GM12874 (cell line): ENCODE data around the gene PLEKHO1.

Experiments used
- CTCF ChIP-seq: IDR thresholded peaks from 2 replicates; pipeline ENCODE4 v1.5.1; 2011; ENCODE audit warnings: low read depth, mild to moderate bottlenecking, control low read depth, low read length, moderate library complexity; ENCODE audit not compliant: insufficient read depth

Gene PLEKHO1

DNA sequence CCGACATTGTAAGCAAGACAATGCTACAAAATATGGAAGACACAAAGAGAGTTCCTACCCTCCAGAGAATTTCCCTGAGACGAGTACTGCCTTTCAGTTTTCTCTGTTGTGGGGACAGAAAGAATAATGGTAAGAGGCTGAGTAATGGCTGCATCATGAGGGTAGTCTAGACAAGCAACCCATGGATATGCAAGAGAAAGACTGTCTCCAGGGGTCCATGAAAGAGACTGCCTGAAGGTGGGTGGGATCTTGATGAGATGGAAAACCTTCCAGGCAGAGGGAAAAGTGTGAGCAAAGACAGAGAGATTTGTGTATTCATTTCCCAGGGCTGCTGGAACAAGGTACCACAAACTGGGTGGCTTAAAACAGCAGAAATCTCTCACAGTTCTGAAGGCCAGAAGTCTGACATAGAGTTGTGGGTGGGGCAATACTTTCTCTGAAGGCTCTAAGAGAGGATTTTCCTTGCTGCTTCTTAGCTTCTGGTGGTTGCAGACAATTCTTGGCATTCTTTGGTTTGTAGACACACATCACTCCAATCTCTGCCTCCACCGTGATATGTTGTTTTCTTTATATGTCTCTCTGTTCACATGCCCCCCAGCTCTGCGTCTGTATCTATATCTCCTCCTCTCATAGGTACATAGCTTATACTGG is 44.8 kb downstream of the PLEKHO1 start:
- no peak for TF ChIP-seq CTCF

DNA sequence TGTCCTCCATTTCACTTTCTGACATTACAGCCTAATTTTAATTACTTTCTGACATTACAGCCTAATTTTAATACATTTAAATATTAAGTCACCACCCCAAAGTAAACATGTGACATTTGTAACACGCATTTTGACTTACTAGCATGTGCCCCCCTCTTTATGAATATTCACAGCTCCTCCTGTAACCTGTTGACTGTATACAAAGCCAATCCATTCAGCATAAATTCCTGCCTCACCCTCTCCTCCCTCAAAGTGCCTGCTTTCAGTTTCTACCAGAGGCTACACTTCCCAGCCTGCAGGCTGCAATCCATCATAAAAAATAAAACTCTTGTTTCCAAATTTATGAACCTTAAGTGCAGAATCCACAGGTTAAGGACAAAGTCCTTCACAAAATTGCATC is 46.7 kb downstream of the PLEKHO1 start:
- TF ChIP-seq CTCF = no peak

DNA sequence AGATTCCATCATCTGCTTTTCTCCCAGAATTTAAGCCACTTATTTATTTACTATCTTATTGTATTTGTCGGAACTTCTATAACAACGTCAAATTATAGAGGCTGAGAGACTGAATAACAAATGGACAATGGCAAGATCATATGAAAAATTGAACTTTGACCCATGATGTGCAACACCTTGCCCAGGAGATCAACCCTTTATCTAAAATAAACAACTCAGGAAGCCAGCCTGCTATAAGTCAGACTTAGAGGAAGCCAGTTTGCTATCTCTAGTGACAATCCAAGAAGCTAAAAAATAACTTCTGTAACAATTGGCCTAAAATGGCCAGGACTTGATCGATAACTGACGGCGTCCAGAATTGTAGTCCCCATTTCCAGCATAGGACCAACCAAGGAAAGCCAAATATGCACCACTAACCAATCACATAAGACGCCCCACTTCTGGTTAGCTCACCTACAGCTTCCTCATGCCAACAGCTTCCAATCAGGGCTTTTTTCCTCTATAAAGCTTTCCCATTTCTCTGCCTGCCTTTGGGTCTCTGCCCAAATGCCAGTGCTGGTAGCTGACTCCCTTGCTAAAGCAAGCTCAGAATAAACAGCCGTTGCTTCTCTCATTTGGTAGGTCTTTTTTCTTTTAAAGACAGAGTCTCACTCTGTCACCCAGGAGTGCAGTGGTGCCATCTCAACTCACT is 57.7 kb downstream of the PLEKHO1 start:
- TF ChIP-seq CTCF = no peak
